ENCODE results near the gene CINP. TPM values are rescaled to one million over a fixed set of nuclear protein-coding genes. Genes with fewer than 3 reads are reported as not detected.

The CINP gene
- total and polyA plus RNA-seq, 2 of the 13 experiments (the other 11 are each of a cell fraction or from before 2014, with no cell fraction given), result 32.8 to 42.8 TPM

GRCh38 chr14:102314242-102315011, 48.3 kb downstream of the CINP start (continued):
- TF ChIP-seq TCF12 (IDR thresholded peaks at IDR 0.05), result no peak
- no peak for TF ChIP-seq TCF12 (CRISPR knock-in tag; IDR thresholded peaks at IDR 0.05)
- TF ChIP-seq CSRNP2 (CRISPR knock-in tag; conservative IDR thresholded peaks at IDR 0.05; ENCODE audit: low read depth), result no peak
- TF ChIP-seq TFDP1 (CRISPR knock-in tag; IDR thresholded peaks at IDR 0.05; ENCODE audit: borderline replicate concordance), result peak; percentile 89; the same call in 1 of the 2 replicates
- no peak for TF ChIP-seq HMGA1 (CRISPR knock-in tag; conservative IDR thresholded peaks at IDR 0.05)
- no peak; the same call in 1 of the 2 replicates for TF ChIP-seq ZBTB38 (CRISPR knock-in tag; IDR thresholded peaks at IDR 0.05)
- TF ChIP-seq CENPX (CRISPR knock-in tag; IDR thresholded peaks at IDR 0.05), result no peak
- TF ChIP-seq ZNF180 (CRISPR knock-in tag; IDR thresholded peaks at IDR 0.05; ENCODE audit: borderline replicate concordance, low read depth), result no peak
- TF ChIP-seq SNAI1 (CRISPR knock-in tag; IDR thresholded peaks at IDR 0.05; ENCODE audit: borderline replicate concordance), result no peak
- TF ChIP-seq ZNF33B (CRISPR knock-in tag; IDR thresholded peaks at IDR 0.05), result 0 out of 2 replicates have a peak, but pooled peaks have one; percentile 58
- TF ChIP-seq SIN3B (IDR thresholded peaks at IDR 0.05; ENCODE audit: low read length), result no peak
- TF ChIP-seq ATF4 (CRISPR knock-in tag; IDR thresholded peaks at IDR 0.05), result 0 out of 4 replicates have a peak, but pooled peaks of 1 of the 2 experiments have one; percentile 31
- peak; percentile 44; the same call in 1 of the 2 replicates for TF ChIP-seq UBTF (CRISPR knock-in tag; IDR thresholded peaks at IDR 0.05)
- TF ChIP-seq SIN3A (IDR thresholded peaks at IDR 0.05; ENCODE audit: borderline replicate concordance, low read depth, low read length), result no peak
- no peak for TF ChIP-seq NFRKB (IDR thresholded peaks at IDR 0.05)
- TF ChIP-seq E2F2 (CRISPR knock-in tag; IDR thresholded peaks at IDR 0.05; ENCODE audit: borderline replicate concordance), result no peak
- no peak for TF ChIP-seq SP1 (IDR thresholded peaks at IDR 0.05)
- TF ChIP-seq SP1 (CRISPR knock-in tag; IDR thresholded peaks at IDR 0.05), result no peak
- TF ChIP-seq ELF4 (CRISPR knock-in tag; IDR thresholded peaks at IDR 0.05; ENCODE audit: borderline replicate concordance), result no peak
- no peak for TF ChIP-seq ZNF737 (CRISPR knock-in tag; IDR thresholded peaks at IDR 0.05; ENCODE audit: borderline replicate concordance)
- no peak for TF ChIP-seq AGO2 (optimal IDR thresholded peaks at IDR 0.05; ENCODE audit: low read depth, low read length)
- no peak for TF ChIP-seq SRF (IDR thresholded peaks at IDR 0.05; ENCODE audit: low read depth, low read length)
- no peak; the same call in 1 of the 2 replicates for TF ChIP-seq SRY (CRISPR knock-in tag; IDR thresholded peaks at IDR 0.05)
- peak; percentile 24; the same call in 1 of the 2 replicates for TF ChIP-seq ELF1 (CRISPR knock-in tag; IDR thresholded peaks at IDR 0.05)
